ENCODE results near the gene MYH10. TPM values are rescaled to one million over a fixed set of nuclear protein-coding genes. Genes with fewer than 3 reads are reported as not detected.

The MYH10 gene
- total and polyA plus RNA-seq, 9 of the 15 experiments (the other 6 are each of a cell fraction or from before 2014, with no cell fraction given): 16.3 to 95.3 (median 39.7) TPM

DNA sequence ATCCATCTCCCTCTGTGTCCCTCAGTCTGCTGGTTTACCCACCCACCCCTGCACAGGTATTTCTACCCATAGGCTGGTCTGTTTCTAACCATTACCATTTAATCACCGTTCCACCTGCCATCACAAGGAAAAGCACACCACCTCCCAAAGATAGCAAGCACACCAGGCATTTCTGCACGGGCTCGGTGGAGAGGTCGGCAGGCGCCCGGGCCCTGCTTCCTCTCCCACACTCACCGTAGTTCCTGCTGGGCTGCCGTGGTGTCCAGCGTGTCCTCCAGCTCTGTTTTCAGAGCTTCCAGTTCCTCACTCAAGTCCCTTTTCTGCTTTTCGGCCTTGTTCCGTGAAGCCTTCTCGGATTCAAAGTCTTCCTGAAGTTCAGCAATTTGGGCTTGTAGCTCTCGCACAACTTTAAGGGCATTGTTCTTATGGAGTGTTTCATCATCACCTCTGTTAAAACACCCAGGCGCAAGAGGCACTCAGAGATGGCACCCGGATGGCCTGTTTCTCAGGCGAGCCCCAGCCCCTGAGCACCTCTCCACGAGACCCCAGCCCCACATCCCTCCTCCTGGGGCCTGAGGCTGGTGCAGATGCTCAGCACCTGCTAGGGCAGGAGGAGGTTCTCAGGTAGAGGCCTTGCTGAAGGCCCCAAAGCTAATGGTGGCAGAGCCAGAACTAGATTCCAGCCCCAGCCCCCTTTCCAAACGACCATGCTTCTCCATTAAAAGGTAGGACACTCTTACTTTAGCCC is 125.9 kb downstream of the MYH10 start:
- H3K27me3 ChIP-seq (ENCODE audit: control insufficient read depth in 2 of 2, insufficient read depth in 2 of 2, low read length in 2 of 2): no peaks in the 10 kb centered on the region
- no peak overlapping the region for H3K9ac ChIP-seq (ENCODE audit: insufficient read depth in 1 of 2, low read depth in 2 of 2, low read length in 2 of 2)
- intact Hi-C loops (cut with micrococcal nuclease) (loop anchor here (10.0 kb wide), 1 partner anchor 240 kb away; the partner anchor contains the start of gene CCDC42), in situ Hi-C loops (cut with MboI) (no loop called here)
- no peaks in the 10 kb centered on the region for H3K79me2 ChIP-seq (ENCODE audit: control insufficient read depth, insufficient read depth, low read length)
- 86% methylated on average over 8 of the region's 18 CpGs for WGBS (ENCODE audit: insufficient coverage, low coverage, missing lambda C conversion rate)
- POLR2A ChIA-PET: interaction anchor here (0.7 kb wide), 1 partner anchor 21 kb away, joined by 4 read pairs; no protein-coding TSS in a partner anchor
- DNase-seq (ENCODE audit: extremely low read depth in 1 of 4, low spot score in 3 of 4) (no peak), FAIRE-seq (no peak), ATAC-seq (no peak)
- no peak overlapping the region for H2AFZ ChIP-seq (ENCODE audit: low read depth, low read length)
- H3K9me1 ChIP-seq (ENCODE audit: control insufficient read depth, insufficient read depth, low read length): no peaks in the 10 kb centered on the region
- CTCF ChIA-PET (ENCODE audit: low intra/inter-chr PET ratio): no interaction called here
- no peak overlapping the region for H3K4me2 ChIP-seq (ENCODE audit: insufficient read depth, low read length)
- H3K4me3 ChIP-seq: no peak overlapping the region
- TF ChIP-seq POLR2G (IDR thresholded peaks at IDR 0.05; ENCODE audit: low read depth, low read length) (0 out of 2 replicates have a peak, but pooled peaks have one; percentile 4), MEF2D (tag; conservative IDR thresholded peaks at IDR 0.05; ENCODE audit: low read depth) (no peak), KLF10 (CRISPR knock-in tag; IDR thresholded peaks at IDR 0.05) (no peak)
- no peaks in the 10 kb centered on the region for H3K4me1 ChIP-seq (replicated peaks in 1 of 2; ENCODE audit: control insufficient read depth in 2 of 2, insufficient read depth in 2 of 2, low read length in 2 of 2)
- H3K9me3 ChIP-seq (replicated peaks; ENCODE audit: control insufficient read depth, insufficient read depth, low read depth, low read length): no peaks in the 10 kb centered on the region
- no peaks in the 10 kb centered on the region for H4K20me1 ChIP-seq (replicated peaks; ENCODE audit: control insufficient read depth, insufficient read depth, low read length)
- no peak overlapping the region for H3K27ac ChIP-seq (ENCODE audit: extremely low read depth, low read depth, low read length)
- H3K36me3 ChIP-seq (ENCODE audit: control insufficient read depth, insufficient read depth, low read length): peaks cover 80% of the 10 kb centered on the region
- no TSS peak for BruUV-seq (replicated peaks)

- no peaks in the 10 kb centered on the region for H4K20me1 ChIP-seq (replicated peaks; ENCODE audit: control insufficient read depth, insufficient read depth, low read length)
- H3K4me1 ChIP-seq (replicated peaks in 1 of 2; ENCODE audit: control insufficient read depth in 2 of 2, insufficient read depth in 2 of 2, low read length in 2 of 2): no peaks in the 10 kb centered on the region
- no peak overlapping the region for H3K9ac ChIP-seq (ENCODE audit: insufficient read depth in 1 of 2, low read depth in 2 of 2, low read length in 2 of 2)
- peaks cover 80% of the 10 kb centered on the region for H3K36me3 ChIP-seq (ENCODE audit: control insufficient read depth, insufficient read depth, low read length)
- no peaks in the 10 kb centered on the region for H3K9me1 ChIP-seq (ENCODE audit: control insufficient read depth, insufficient read depth, low read length)
- H2AFZ ChIP-seq (ENCODE audit: low read depth, low read length): no peak overlapping the region
- H3K9me3 ChIP-seq (replicated peaks; ENCODE audit: control insufficient read depth, insufficient read depth, low read depth, low read length): no peaks in the 10 kb centered on the region
- BruUV-seq (replicated peaks): no TSS peak
- H3K79me2 ChIP-seq (ENCODE audit: control insufficient read depth, insufficient read depth, low read length): no peaks in the 10 kb centered on the region
- TF ChIP-seq RBM22 (IDR thresholded peaks at IDR 0.05; ENCODE audit: low read depth, low read length, poor library complexity, severe bottlenecking) (peak; percentile 52), MTA1 (IDR thresholded peaks at IDR 0.05; ENCODE audit: borderline replicate concordance) (no peak), POLR2G (IDR thresholded peaks at IDR 0.05; ENCODE audit: low read depth, low read length) (peak; percentile 52; the same call in 1 of the 2 replicates)
- TF ChIP-seq, protein P1, sequence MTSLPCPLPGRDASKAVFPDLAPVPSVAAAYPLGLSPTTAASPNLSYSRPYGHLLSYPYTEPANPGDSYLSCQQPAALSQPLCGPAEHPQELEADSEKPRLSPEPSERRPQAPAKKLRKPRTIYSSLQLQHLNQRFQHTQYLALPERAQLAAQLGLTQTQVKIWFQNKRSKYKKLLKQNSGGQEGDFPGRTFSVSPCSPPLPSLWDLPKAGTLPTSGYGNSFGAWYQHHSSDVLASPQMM (CRISPR knock-in tag; IDR thresholded peaks at IDR 0.05): no peak
- H3K27ac ChIP-seq (ENCODE audit: extremely low read depth, low read depth, low read length): no peak overlapping the region
- no peak overlapping the region for H3K4me3 ChIP-seq
- DNase-seq (ENCODE audit: extremely low read depth in 1 of 4, low spot score in 3 of 4) (no peak), FAIRE-seq (no peak), ATAC-seq (no peak)
- WGBS (ENCODE audit: insufficient coverage, low coverage, missing lambda C conversion rate): 93% methylated on average over 2 of the region's 9 CpGs
- CTCF ChIA-PET (ENCODE audit: low intra/inter-chr PET ratio): no interaction called here
- intact Hi-C loops (cut with micrococcal nuclease): loop anchor here (10.0 kb wide), 1 partner anchor 241 kb away; the partner anchor contains the start of gene CCDC42
- H3K4me2 ChIP-seq (ENCODE audit: insufficient read depth, low read length): no peak overlapping the region
- POLR2A ChIA-PET: no interaction called here
- in situ Hi-C loops (cut with MboI): no loop called here
- H3K27me3 ChIP-seq (ENCODE audit: control insufficient read depth in 2 of 2, insufficient read depth in 2 of 2, low read length in 2 of 2): no peaks in the 10 kb centered on the region
Measured at GRCh38 chr17:8503807-8504206, 126.7 kb downstream of the MYH10 start.

Data from K562 (cell line).